NCI-H526 (cell line): ENCODE data around the gene MSLN.

Experiments used
- DNase-seq, 2 experiments: peaks; one replicate each; lab custom pipeline; 2025; lab: John Stamatoyannopoulos, UW

MSLN gene

GRCh38 chr16:760545-761343, at the start of gene MSLN:
MSLN (plus strand) TSS chr16:760734; CDS start chr16:762681, 1,947 bp downstream.
- no peak for DNase-seq

- DNase-seq: no peak
These were observed 49.5 kb upstream of the MSLN start for GRCh38 chr16:711084-711483.

DNA sequence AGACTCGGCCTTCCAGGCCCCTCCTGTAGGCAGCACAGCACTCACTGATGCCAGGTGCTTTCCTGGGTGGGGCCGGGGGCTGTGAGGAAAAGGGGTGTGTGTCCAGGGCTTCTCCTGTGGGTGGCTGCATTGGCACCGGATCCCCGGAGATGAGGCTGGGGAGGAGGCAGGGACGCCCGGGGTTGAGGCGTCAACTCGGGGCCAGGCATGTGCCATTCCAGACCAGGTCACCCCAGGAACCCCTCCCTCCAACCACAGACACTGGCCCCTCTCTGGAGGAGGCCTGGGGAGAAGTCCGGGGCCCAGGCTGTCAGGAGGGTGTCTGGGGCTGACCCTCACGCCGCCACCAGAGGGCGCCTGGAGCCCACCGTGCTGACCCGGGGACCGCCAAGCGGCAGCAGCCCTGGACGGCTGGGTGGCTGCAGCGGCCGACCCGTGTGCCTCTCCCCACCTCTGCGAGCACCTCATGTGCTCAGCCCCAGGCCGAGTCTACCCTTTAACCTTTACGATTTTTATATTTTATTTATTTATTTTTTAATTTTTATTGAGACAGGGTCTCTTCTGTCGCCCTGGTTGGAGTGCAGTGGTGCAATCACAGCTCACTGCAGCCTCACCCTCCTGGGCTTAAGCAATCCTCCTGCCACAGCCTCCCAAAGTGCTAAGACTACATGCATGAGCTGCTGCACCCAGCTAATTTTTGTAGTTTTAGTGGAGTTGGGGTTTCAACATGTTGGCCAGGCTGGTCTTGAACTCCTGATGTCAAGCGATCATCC, 48.8 kb upstream of the MSLN start:
- peak in 1 of 2 experiments; percentile 64 for DNase-seq

DNA sequence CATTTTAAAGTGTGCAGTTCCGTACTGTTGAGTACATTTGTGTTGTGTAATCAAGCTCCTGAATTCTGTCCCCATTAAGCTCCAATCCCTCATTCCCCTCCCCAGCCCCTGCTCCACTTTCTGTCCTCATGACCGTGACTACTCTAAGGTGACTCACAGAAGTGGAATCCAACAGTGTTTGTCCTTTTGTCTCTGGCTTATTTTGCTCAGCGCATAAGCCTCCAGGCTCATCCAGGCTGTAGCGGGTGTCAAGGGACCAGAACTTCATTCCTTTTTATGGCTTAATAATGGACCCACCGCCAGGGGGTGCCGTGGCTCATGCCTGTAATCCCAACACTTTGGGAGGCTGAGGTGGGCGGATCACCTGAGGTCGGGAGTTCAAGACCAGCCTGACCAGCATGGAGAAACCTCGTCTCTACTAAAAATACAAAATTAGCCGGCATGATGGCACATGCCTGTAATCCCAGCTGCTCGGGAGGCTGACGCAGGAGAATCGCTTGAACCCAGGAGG, 47.7 kb upstream of the MSLN start:
- peak; percentile 33 to 38 for DNase-seq

DNA sequence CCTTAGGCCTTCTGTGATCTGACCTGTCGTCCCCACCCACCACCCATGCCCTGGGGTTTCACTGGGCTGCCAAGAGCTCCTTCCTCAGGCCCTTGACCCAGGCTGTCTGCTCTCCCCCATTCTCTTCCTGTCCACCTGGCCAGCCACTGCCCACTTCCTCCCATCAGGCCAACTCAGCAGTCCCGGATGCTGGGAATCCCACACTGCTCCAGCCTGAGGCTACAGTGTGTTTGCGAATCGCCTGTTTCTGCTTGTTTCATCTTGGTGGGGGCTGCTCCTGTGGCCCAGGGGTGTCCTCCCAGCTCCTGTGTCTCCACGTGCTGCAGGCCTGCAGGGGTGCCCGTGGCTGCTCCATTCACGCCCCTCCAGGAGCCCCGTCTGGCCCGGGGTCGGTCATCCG, 46.5 kb upstream of the MSLN start:
- no peak for DNase-seq

GRCh38 chr16:714558-715476, 45.7 kb upstream of the MSLN start, which contains the start of gene METRN:
METRN (plus strand) TSS chr16:715118; CDS start chr16:715290, 172 bp downstream.
- DNase-seq: peak in 1 of 2 experiments; percentile 80

- peak in 1 of 2 experiments; percentile 48 for DNase-seq
These were observed 44.9 kb upstream of the MSLN start for GRCh38 chr16:715477-716199.

GRCh38 chr16:716200-716568, 44.4 kb upstream of the MSLN start:
- no peak for DNase-seq

DNA sequence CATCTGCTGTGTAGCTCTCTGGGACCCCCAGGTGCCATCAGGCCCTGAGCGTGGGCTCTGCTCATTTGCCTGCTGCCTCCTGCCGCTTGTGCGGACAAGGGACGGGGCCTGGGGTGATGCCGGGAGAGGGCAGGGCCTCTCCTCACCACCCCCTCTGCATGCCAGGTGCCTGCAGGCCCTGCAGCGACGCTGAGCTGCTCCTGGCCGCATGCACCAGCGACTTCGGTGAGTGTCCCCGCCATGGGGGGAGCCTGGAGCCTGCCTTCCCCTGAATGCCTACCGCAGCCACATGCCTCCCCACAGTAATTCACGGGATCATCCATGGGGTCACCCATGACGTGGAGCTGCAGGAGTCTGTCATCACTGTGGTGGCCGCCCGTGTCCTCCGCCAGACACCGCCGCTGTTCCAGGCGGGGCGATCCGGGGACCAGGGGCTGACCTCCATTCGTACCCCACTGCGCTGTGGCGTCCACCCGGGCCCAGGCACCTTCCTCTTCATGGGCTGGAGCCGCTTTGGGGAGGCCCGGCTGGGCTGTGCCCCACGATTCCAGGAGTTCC, 43.7 kb upstream of the MSLN start:
- DNase-seq: no peak

DNA sequence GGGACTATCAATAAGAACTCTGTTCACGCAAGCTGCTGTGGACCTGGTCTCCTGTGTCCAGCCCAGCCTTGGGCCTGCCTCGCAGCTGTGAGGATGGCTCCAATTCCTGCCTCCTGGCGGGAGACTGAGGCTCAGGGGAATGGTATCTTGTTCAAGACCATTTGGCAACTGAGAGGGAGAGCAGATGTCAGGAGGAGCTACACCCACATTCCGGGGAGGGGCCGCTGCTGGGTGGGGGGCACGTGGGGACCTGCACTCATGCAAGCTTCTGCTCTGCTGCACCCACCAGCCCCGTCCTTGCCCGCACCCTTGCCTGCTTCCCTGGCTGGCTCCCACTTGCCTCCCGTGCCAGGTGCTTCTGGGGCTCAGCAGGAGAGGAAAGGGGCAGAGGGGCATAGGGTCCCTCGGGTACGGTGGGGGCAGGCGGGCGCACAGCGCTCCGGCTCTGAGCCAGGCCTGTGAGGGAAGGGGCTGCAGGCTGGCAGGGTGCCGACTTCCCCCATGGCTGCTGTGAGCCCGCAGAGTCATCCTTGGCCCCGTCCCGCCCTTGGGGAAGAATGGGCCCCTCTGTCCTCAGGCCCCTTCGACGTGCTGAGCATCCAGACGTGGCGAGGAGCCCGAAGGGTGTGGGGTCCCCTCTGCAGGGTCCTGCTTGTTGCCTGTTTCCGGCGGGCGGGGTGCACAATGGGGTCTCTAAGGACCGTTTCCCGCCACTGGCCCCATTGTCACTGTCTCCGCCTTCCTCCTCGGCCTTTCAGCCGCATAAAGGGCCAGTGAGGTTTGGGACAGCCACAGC, 42.9 kb upstream of the MSLN start:
- DNase-seq: no peak

DNA sequence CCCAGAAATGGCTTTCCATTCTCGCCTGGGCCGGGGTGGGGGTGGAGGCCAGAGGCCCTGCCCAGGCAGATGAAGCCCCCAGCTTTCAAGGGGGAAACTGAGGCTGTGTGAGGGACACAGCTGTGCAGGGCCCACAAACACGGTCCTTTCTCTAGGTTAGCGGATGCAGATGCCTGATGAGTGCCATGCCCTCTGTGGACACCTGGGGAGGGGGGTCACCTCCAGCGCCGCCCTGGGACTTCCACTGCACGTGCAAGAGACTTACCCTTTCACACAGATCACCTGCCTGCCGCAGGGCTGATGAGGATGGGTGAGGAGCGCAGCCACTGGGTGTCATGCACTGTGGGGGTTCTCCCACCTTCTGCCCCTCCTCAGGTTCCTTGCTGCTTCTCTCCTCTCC, 42.1 kb upstream of the MSLN start:
- no peak for DNase-seq

GRCh38 chr16:718922-719321, 41.6 kb upstream of the MSLN start:
- no peak for DNase-seq

DNA sequence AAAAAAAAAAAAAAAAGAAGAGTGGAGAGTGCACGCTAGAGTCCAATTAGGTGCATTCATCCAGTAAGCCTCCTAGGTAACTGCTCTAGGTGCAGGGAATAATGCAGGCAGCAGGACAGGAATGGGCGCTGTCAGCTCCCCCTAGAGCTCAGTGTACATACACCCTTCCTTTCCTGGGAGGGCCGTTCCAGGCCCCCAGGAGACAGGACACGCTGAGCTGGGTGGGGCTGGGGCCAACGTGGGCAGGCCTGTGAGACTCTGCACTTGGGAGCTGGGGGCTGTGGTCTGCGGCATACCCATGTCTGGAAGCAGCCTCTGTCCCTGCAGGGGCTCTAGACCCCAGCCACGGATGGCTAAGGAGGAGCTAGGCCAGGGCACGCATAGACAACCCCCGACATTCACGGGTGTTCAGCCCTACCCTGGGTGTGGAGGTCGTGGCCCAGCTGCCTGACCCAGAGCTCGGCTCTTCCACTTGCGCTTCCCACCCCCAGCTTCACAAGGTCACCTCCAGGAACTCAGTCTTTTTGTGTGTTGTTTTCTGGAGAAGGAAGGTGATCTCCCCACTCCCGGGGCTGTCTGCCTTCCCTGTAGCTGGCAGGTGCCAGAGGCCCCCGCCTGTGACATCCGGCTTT, 40.6 kb upstream of the MSLN start:
- DNase-seq: no peak

DNA sequence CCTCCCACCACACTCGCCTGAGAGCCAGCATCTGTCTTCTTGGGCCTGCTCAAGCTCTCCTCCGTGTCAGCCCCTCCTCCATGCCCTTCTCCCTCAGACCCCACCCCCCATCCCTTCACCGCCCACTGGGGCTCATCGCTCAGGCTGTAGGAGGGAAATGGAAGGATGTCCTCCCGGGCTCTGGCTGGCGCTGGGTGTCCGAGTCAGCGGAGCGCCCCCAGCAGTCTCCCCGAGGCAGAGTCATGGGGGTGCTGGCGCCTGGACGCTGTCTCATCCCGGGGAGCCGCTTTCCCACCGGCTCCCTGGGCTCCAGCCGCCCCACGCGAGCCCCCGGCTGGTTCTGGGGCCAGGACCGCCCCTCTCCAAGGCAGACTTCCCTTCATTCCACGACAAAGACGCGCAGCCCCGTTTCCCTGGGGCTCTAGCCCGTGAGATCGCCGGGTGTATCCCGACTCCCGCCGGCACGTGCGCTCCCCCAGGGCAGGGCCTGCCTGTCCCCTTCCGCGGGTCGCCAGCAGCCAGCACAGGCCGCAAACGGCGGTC, 40.0 kb upstream of the MSLN start:
- DNase-seq: peak; percentile 28 to 41

DNA sequence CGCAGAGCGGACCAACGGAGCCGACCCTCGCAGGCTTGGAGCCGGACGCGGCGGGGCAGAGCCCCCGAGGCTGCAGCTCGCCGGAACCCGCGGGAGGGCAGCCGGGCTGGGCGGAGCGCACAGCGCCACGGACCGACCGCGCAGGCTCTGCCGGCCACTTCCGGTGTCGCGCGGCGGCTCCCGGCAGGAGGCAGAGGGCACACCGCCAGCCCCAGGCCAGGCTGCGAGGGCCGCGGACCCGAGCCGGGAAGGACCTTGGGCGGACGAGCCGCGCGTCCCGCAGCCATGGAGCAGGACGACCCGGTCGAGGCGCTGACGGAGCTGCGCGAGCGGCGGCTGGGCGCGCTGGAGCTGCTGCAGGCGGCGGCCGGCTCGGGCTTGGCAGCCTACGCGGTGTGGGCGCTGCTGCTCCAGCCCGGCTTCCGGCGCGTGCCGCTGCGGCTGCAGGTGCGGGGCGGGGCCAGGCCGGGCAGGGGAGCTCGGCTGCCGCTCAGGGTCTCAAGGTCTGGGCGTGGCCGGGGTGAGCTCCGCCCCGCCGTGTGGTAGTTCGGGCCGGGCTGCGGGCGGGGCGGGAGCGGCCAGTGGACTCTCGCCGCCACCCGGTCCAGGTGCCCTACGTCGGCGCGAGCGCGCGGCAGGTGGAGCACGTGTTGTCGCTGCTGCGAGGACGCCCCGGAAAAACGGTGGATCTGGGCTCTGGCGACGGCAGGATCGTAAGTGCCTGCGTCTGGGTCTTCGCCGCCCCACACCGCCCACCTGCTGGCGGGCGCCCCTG, 39.4 kb upstream of the MSLN start, which contains the start of gene ANTKMT:
Gene ANTKMT, plus strand, starts transcription at position 157 of the 775 bp plus-strand sequence. Its CDS starts 129 bp downstream, at position 286.
- peak; percentile 65 to 93 for DNase-seq

GRCh38 chr16:721765-722540, 38.6 kb upstream of the MSLN start:
- DNase-seq: no peak

DNA sequence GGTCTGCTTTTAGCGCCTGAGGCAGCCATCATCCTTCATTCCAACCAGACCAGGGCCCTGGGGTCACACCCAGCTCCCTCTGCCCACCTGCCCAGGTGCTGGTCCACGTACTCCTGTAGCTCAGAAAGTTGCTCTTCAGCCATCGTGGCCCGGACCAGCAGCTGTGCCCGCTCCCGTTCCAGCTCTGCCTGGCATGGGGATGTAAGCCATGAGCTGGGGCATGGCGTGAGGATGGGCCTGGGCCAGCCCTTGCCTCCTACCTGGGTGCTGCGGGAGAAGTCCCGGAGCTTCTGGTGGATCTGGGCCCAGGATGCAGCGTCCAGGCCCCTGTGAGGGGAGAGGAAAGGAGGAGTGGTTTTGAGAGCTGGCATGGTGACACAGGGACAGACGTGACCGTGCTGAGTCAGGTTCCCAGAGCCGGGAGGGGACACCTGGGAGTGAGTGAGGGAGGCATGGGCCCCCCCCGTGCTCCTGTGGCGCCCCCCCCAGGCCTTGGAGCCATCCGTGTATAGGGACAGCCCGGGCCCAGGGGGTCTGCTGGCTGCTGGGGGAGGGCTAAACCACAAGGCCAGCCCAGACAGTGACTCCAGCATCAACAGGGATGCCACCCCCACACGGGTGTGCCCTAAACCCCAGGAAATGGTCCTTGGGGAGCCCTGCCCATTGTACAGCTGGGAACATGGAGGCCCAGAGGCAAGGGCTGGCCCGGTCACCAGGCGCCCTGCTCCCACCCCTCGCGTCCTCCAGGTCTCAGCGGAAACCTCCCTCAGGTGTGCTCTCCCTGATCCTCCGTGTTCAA, 37.5 kb upstream of the MSLN start:
- no peak for DNase-seq
